ENCODE results near the gene LBX2.

- TF ChIP-seq CTCF (IDR thresholded peaks at IDR 0.05) (no peak), POLR2AphosphoS5 (IDR thresholded peaks at IDR 0.05) (no peak)
Measured at GRCh38 chr2:74548285-74548899, 49.0 kb upstream of the LBX2 start.
